Measurements from ENCODE around the gene CCDC192.
"Not testable (repeated sequence)": the region's sequence is repeated elsewhere in the genome, so short reads cannot be mapped to it uniquely, and the experiment has no call there.

The CCDC192 gene

GRCh38 chr5:127766676-127767335 lies 63.6 kb downstream of the CCDC192 start:
- no peak for DNase-seq (ENCODE audit: low spot score)

GRCh38 chr5:127769386-127769785 lies 66.2 kb downstream of the CCDC192 start:
- no peak for DNase-seq (ENCODE audit: low spot score)

GRCh38 chr5:127770272-127770671 lies 67.1 kb downstream of the CCDC192 start:
- DNase-seq (ENCODE audit: low spot score): no peak

GRCh38 chr5:127772531-127772930 lies 69.3 kb downstream of the CCDC192 start:
- no peak for DNase-seq (ENCODE audit: low spot score)

GRCh38 chr5:127774221-127774620 lies 71.0 kb downstream of the CCDC192 start:
- DNase-seq (ENCODE audit: low spot score): no peak

GRCh38 chr5:127776477-127776876 lies 73.3 kb downstream of the CCDC192 start:
- no peak for DNase-seq (ENCODE audit: low spot score)

- no peak for DNase-seq (ENCODE audit: low spot score)
These were observed 74.8 kb downstream of the CCDC192 start for GRCh38 chr5:127777957-127778356.

GRCh38 chr5:127782450-127782849 lies 79.3 kb downstream of the CCDC192 start:
- DNase-seq (ENCODE audit: low spot score): not testable (repeated sequence)

GRCh38 chr5:127785098-127785927 lies 82.1 kb downstream of the CCDC192 start:
- DNase-seq (ENCODE audit: low spot score): peak; percentile 31

- DNase-seq (ENCODE audit: low spot score): no peak
These were observed 88.2 kb downstream of the CCDC192 start for GRCh38 chr5:127791439-127791838.

GRCh38 chr5:127791908-127792307 lies 88.7 kb downstream of the CCDC192 start:
- DNase-seq (ENCODE audit: low spot score): not testable (repeated sequence)

- no peak for DNase-seq (ENCODE audit: low spot score)
These were observed 89.9 kb downstream of the CCDC192 start for GRCh38 chr5:127793052-127793451.

GRCh38 chr5:127793879-127794278 lies 90.7 kb downstream of the CCDC192 start:
- no peak for DNase-seq (ENCODE audit: low spot score)

- no peak for DNase-seq (ENCODE audit: low spot score)
These were observed 93.0 kb downstream of the CCDC192 start for GRCh38 chr5:127796211-127796610.

- no peak for DNase-seq (ENCODE audit: low spot score)
These were observed 96.2 kb downstream of the CCDC192 start for GRCh38 chr5:127799293-127799905.

- DNase-seq (ENCODE audit: low spot score): no peak
These were observed 98.7 kb downstream of the CCDC192 start for GRCh38 chr5:127801751-127802476.

- DNase-seq (ENCODE audit: low spot score): no peak
These were observed 99.3 kb downstream of the CCDC192 start for GRCh38 chr5:127802477-127802865.

GRCh38 chr5:127804886-127805426 lies 101.8 kb downstream of the CCDC192 start:
- DNase-seq (ENCODE audit: low spot score): no peak

GRCh38 chr5:127805448-127805847 lies 102.3 kb downstream of the CCDC192 start:
- DNase-seq (ENCODE audit: low spot score): no peak

- no peak for DNase-seq (ENCODE audit: low spot score)
These were observed 103.6 kb downstream of the CCDC192 start for GRCh38 chr5:127806776-127807175.

GRCh38 chr5:127809533-127809932 lies 106.3 kb downstream of the CCDC192 start:
- DNase-seq (ENCODE audit: low spot score): no peak

- DNase-seq (ENCODE audit: low spot score): no peak
These were observed 106.8 kb downstream of the CCDC192 start for GRCh38 chr5:127810017-127810416.
